GM21447 (cell line): ENCODE measurements around the gene FKBP8.

Experiments
- ATAC-seq: cut with Tn5 transposase; IDR thresholded peaks from one replicate; pipeline ENCODE4 v1.9.1; 2021; ENCODE audit not compliant: unreplicated experiment

The FKBP8 gene

DNA sequence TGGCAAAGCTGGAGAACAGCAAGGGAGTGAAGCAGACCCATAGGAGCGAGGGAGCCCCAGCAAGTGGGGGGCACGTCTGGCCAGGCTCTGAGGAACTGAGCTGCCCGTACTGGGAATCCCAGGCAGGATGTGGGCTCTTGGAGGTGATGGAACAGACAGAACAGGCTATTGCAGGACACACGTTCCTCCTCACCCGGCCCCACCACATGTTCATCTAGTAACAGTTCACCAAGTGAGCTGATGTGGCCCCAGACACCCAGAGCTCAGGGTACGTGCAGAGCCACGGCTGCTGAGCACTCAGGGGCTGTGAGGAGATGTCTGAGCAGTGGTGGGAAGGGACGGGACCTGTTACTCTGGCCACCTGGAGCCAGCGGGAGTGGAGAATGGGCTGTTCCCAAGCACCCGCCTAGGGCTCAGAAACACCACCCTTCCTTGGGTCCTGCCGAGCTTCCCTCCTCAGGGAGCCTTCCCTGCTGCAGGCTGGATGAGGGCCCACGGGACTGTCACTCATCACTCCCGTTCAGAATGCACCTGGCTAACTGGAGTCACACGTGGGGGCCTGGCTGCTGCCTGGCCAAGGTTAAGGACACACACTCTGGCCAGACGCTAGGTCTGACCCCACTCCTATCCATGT lies 39.9 kb downstream of the FKBP8 start:
- no peak for ATAC-seq

DNA sequence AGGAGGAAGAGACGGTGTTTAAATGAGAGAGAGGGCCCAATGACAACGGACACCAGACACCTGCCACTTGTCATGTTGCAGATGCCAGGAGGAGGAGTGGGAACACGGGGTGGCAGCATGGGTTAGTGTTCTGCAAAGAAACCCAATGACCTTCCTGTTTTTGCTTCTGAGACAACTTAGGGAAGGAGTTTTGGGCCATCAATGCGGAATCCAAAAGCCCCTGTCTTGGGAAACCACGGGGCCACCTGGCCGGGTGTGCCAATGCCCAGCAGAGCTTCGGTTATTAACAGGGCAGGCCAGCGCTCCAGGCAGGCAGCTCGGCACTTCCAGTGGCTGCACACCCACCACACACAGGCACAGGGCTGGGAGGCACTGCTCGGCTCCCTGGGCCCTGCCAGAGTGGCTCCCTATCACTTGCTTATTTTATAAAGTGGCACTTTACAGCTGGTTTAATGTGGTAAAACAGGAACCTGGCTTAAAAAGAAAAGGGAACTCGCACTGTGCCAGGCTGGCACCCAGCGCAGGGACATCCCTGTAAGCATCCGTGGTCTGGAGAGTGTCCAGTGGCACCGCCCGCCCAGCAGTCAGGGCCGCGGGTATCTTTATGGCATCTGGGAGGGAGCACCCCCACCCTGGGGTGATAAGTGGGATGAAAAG lies 40.6 kb downstream of the FKBP8 start:
- ATAC-seq = no peak

DNA sequence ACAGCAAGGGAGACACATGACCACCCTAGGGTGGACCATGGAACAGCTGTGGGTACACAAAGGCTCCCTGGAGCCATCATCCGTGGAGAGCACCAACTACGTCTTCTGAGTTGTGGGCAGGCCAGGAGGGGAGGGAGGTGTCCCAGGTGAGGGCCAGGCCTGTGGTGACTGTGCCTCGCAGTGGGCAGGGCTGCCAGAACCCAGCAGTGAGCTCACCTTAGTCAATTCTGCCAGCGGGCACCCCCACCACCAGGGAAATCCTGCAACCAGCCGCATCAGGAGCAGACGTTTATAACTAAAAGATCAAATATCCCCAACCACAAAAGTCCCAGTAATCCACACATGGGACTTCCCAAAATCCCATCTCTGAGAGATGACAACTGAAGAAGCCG lies 41.1 kb downstream of the FKBP8 start:
- ATAC-seq = no peak

DNA sequence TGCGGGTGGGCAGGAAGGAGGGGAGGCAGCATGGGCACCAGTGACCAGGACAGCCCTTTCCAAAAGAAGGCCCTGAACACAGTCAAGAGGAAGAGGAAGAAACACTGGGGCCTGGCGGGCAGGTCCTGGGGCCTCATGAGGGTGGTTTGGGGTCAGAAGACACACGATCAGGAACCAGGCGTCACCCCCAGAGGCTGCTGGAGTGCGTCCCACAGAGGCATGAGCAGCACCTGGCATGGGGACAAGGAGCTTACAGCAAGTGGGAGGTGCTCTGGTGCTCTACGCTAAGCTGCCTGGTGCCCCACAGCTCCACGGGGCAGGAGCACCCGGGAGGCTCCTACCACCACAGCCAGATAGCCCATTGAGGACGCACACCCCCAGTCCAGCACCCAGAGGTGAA lies 41.5 kb downstream of the FKBP8 start:
- ATAC-seq = no peak

DNA sequence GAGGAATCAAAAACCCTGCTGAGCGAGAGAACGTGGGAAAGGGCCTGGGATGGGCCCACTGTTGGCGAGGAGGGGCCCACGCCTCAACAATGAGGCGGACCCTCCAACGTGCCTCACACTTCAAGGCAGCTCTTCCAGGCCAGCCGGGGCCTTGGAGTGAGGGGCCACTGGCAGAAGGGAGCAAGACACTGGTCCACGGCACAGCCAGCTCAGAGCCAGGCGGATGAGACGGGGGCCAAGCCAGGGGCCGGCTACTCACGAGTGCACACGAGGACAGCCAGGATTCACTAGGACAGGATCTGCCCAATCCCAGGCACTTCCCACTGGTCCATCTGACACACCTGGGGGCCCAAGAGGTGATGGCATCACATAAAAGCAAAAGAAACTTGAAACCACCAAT lies 42.0 kb downstream of the FKBP8 start:
- no peak for ATAC-seq

DNA sequence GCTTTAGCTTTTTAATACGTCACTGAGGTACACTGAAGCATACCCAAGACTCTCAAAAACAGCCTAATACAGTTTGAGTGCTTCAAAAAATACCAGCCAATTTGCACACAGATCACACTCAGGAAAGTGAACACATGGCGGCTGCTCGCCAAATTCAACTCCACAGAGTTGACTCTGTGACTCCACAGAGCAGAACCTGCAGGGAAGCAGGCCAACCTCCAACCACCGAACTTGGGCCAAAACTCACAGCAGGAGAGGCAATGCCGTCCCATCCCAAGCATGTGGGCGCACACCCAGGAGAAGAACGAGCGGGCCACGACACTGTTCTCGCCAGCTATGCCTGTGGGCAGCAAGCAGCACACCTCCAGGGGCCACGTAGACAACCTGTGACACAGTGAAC lies 42.6 kb downstream of the FKBP8 start:
- ATAC-seq = no peak

DNA sequence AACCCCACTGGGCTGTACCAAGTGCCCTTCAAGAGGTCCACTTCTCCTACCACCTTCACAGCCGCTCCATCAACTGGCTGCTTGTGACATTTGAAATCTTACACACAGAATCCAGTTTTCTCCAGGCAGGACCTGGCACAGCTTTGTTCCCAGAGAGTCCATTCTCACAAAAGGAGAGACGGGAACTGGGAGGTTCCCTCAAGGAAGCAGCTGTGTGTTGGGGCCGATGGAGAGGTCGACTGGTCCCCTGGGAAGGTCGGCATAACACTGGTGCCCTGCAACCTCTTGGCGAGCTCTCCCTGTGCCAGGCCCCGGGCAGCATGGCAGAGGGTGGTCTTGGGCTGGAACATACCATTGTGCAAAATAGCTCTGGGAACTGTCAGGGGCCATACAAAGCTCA lies 43.0 kb downstream of the FKBP8 start:
- ATAC-seq = no peak

DNA sequence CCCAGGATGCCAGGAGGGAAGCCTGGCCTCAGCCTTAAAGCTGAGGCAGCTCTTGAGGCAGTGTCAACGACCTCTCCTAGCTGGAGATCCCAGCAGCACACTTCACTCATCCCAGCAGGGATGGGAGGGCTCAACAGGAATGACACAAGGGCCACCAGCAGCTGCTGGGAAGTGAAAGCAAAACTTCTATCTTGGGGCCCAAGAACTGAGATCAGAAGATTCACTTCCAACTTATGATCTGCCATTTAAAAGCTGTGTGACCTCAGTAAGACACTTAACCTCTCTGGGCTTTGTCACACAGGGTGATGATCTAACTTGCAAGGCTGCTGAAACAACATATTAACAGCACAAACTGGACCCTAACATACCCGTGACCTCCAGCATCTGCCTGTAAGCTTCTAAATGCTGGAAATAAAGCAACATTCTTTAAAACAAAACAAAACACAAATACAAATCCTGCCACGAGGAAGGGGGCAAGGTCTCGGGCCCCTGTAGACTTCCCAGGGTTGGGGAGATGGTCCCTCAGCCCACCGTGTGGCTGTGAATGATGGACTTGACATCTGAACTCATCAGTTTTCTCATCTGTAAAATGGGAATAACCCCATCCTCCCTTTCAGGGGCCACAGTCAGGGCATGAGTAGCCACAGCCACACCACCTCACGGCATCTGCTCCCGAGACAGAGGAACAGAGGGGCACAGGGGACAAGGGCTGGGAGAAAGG lies 44.2 kb downstream of the FKBP8 start:
- no peak for ATAC-seq

DNA sequence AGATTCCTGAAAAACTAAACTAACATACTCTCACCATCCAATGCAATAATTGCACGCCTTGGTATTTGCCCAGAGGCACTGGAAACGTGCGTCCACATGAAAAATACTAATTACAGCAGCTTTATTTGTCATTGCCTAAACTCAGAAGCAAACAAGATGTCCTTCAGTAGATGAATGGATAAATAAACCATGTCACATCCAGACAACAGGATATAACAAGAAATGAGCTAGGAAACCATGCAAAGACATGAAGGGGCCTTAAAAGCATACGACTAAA lies 46.5 kb downstream of the FKBP8 start:
- no peak for ATAC-seq

DNA sequence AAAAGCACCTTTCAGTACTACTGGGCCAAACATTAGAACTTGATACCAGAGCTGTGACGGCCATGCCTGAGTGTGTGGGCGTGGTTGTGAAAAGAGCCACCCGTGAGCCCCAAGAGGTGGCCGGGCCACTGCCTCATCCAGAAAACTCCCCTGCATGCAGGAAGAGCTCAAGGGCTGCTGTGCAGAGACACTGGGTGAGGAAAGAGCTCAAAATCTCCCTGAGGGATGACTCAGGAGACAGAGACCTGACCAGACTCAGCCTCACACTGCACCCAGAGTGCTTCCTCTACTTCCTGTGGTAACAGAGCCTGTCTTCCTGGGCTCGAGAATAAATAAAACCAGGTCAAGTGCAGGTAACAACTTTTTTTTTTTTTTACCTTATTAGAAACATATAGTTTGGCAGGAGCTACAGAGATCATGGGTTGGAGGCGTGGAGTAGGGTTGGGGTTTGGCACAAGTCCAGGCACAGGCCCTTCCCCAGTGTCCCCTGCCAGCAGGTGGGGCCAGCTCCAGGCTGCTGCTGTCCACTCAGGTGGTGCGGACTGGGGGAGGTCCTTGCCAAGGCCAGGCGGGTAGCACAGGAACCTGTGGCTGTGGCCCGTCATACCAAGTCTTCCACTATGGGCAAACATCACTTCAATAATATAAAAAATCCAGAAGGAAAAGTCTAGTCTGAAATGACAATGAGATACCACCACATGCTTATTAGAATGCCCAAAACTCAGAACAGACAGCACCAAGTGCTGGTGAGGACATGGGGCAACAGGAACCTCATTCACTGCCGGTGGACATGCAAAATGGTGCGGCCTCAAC lies 47.0 kb downstream of the FKBP8 start:
- peak; percentile 73 for ATAC-seq

DNA sequence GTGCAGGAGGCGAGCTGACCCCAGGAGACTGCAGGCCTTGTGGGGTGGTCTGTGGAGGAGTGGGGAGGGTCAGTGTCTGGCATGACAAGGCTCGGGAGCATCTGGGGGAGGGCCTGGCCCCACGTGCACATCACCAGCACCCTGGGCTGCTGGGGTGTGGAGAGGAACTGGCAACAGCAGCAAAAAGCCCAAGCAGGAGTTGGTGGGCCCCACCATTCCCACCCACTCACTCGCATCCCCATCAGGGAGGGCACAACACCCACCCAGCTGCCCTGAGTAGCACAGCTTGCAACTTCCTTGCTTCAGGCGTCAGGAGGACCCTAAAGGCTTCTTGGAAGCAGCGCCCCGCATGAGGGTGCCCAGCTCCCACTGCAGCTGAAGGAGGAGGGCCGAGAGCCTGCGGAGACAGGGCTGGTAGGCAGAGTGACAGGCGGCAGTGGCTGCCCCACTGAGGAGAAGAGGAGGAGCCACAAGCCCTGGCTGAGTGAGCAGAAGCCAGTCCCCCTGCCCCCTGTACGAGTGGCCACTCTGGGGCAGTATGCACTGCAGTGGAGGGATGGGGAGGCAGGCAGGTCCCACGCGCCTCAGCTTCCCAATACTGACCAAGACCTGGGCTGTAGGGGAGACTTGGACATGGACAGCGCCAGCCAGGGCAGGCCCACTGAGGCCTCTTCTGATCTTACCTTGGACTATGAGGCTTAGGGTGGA lies 48.0 kb downstream of the FKBP8 start:
- ATAC-seq = no peak

DNA sequence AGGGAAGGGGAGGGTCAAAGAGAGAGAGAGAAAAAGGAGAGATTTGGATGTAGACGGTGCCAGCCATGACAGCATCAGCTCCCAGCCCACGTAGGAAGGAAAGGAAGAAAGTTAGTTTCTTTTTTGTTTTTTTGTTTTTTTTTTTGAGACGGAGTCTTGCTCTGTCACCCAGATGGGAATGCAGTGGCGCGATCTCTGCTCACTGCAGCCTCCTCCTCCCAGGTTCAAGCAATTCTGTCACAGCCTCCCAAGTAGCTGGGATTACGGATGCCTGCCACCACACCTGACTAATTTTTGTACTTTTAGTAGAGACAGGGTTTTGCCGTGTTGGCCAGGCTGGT lies 49.1 kb downstream of the FKBP8 start:
- no peak for ATAC-seq

DNA sequence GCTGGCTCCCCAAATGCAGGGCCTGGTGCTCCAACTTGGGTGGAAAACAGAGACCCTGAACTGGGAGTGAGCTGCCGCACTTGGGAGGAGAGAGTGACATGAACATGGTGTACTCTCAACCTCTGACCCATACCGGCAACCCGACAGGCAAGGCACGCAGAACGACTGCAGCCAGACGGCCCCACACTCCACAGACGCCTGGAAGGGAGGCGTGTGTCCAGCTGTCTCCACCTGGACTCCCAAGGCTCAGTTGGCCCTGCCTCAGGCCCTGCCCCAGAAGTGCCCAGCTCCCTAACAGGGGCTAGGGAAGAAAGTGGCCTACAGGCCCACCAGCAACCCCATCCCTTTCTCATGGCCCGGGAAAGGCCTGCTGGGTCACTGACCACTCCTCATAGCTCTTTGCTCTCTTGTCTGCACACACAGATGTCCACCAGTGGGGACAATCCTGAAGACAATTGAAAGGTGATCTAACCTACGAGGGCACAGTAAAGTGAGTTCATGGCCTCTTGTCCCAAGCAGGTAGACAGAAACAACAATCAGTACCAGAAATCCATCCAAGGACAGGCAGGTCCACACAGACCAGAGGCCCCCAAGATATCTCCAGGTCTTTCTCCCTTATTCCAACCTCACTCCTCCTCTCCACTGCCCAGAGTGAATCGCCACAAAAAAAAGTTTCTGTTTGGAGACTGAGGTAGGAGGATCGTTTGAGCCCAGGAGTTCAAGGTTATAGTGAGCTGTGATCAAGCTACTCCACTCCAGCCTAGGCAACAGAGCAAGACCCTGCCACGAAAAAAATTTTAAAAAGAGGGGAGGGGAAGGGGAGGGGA lies 49.7 kb downstream of the FKBP8 start:
- no peak for ATAC-seq

DNA sequence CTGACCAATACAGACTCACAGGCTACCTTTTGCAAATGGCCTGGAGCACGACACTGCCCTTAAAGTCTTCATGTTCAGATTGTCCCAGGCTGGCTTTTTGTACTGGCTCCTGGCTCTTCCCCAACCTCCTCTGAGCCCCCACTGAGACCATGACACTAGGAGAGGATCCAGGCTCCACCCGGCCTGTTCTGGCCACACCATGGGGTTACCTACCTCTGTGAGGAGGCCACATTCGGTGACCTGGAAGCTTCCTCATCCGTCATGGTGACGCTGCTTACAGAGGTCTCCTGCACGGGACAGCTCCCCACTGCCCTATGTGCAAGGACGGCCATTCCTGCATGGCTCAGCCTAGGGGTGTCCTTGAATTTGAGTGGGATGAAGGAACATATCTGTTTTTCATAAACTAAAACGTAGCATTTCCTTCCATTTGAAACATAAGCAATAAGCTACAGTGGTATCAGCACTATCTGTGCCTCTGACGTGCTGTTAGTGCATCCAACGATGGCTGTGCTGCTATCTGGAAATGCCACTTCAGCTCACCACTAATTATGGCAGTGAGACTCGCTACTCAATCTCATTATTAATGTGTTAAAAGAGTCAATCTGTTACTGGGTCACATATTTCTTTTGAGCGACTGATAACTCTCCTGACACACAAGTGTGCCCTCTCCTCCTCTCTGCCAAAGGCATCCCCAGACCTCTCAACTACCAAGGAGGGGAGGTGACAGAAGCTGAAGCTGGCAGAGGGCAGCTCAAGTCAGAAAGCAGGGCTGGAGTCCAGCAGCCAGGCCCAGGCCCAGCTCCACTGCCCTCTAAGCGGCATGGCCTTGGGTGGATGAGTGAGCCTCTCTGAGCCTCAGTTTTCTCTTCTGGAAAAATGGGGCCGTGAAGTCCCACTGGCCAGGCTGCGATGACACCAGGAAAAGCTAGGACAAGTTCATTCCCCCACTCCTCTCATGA lies 51.1 kb downstream of the FKBP8 start:
- ATAC-seq = no peak

DNA sequence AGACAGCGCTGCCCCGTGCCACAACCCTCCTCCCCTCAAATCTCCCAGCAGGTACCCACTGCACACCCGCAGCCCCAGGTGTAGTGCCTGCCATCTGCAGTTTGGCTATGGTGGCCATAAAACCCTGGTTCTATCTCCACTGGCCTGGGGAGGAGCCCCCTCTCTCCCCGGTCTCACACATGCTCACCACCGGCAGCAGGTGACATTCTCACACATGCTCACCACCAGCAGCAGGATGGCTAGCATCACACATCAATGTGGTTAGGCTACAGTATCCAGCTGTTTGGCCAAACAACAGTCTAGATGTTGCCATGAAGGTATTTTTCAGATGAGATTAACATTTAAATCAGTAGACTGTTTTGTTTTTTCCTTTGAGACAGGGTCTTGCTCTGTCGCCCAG lies 52.6 kb downstream of the FKBP8 start:
- no peak for ATAC-seq

DNA sequence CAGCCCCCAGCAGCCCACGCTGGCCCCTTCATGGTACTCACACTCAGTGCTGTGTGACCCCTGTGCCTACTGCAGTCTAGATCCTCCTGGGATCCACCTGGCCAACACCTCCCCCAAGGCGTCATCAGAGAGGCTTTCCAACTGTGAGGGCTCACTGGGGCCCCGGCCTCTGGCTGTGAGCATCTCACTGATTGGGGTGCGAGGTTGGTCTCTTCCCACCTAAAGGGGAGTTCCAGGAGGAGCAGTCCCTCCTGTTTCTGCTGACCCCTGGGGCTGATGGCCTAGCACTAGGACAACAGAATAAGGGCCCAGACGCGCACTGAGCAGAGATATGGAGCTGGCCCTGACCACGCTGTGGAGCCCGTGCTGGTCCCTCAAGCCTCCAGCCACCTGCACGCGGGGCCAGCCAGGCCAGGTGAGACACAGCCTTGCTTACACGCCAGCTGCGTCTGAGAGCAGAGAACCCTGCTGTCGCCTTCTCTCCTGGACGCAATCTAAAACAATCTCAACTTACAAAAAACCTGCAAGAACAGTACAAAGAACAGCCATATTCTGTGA lies 53.7 kb downstream of the FKBP8 start:
- no peak for ATAC-seq

DNA sequence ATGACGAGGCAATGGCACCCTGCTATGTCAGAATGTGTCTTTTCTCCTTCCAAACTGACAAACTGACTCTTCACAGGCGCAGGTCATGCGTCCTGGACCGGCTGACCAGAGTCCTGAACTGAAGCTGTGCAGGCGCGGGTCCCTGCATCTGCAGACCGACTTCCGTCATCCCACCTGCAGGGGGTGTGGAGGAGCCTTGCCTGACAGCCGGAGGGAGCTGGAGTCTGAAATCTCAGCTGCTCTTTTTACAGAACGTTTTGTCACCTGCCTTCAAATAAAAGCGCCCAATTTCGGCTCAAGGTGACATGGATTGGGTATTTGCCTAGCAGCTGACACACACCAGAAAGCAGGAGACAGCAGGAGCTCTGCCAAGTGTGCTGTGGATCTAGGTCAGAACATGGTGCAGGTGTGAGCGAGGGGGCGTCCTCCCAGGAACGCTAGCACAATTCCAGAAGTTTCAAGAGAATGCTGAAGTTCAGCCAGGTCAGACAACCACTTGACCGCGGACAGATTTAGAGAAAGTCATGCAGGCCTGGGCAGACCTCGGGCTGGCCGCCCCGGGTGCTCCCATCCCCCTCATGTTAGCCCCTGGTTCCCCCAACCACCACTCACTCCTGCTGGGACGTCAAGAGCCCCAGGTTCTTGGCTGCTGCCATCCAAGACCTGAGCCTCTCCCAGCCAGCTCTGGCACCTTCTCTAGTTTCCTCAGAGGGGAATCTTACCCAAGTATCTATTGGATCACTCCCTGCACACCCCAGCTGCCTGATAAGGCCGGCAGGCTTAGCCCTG lies 54.3 kb downstream of the FKBP8 start:
- no peak for ATAC-seq

DNA sequence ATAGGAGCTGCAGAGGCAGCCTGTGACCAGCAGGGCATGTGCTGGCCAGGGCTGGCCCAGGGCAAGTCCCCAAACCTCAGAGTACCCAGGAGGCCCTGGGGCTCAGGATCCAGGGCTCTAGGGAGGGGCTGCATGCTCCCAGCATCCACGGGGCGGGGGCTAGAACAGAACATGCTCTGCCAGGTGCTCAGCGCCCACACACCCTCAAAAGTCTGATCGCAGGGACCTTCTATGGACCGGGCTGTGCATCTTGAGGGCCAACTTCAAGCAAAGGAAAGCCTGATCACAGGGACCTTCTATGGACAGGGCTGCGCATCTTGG lies 55.0 kb downstream of the FKBP8 start:
- ATAC-seq = no peak
